ENCODE measurements around the gene FOXF1. TPM values are rescaled to one million over a fixed set of nuclear protein-coding genes. Genes with fewer than 3 reads are reported as not detected.

Gene FOXF1
- total and polyA plus RNA-seq, 4 donors = 0.56 to 1.2 (median 0.89) TPM

- Histone ChIP-seq H3K27ac (ENCODE audit: low read depth in 1 of 2, low read length in 2 of 2) (no peak overlapping the region), H3K4me3 (ENCODE audit: low read depth in 1 of 3, low read length in 3 of 3) (no peak overlapping the region), H3K27me3 (ENCODE audit: control insufficient read depth in 4 of 4, insufficient read depth in 4 of 4, low read length in 3 of 4) (no peaks in the 10 kb centered on the region), H3K9me3 (ENCODE audit: control insufficient read depth in 4 of 4, low read length in 3 of 4) (no peaks in the 10 kb centered on the region), H3K9ac (ENCODE audit: low read depth in 1 of 2, low read length in 2 of 2) (no peak overlapping the region), H3K4me1 (ENCODE audit: control insufficient read depth in 4 of 4, insufficient read depth in 4 of 4, low read length in 3 of 4) (no peaks in the 10 kb centered on the region), H3K36me3 (ENCODE audit: control insufficient read depth in 4 of 4, insufficient read depth in 3 of 4, low read depth in 1 of 4, low read length in 3 of 4) (peaks cover 16 to 75% (median 46%) of the 10 kb centered on the region in 4 donors)
- no peak for TF ChIP-seq ATF3 (IDR thresholded peaks at IDR 0.05)
- no peak for TF ChIP-seq HNF4A (conservative IDR thresholded peaks at IDR 0.05)
- no peak for TF ChIP-seq YY1 (IDR thresholded peaks at IDR 0.05)
- no peak for TF ChIP-seq FOXA1 (IDR thresholded peaks at IDR 0.05)
- no peak for TF ChIP-seq EGR1 (IDR thresholded peaks at IDR 0.05; ENCODE audit: low read depth in 2 of 2)
- TF ChIP-seq GABPA (IDR thresholded peaks at IDR 0.05 in 1 of 2, conservative IDR thresholded peaks at IDR 0.05 in 1 of 2) = no peak
- no peak for TF ChIP-seq JUND (IDR thresholded peaks at IDR 0.05)
- TF ChIP-seq FOXA2 (IDR thresholded peaks at IDR 0.05) = no peak
- no peak for TF ChIP-seq CTCF (IDR thresholded peaks at IDR 0.05; ENCODE audit: low read depth, low read length, missing input control)
- TF ChIP-seq HNF4G (IDR thresholded peaks at IDR 0.05) = no peak
- TF ChIP-seq RXRA (IDR thresholded peaks at IDR 0.05) = no peak
- no peak for TF ChIP-seq SP1 (IDR thresholded peaks at IDR 0.05)
- no peak for TF ChIP-seq NR2F2 (IDR thresholded peaks at IDR 0.05)
- TF ChIP-seq ZBTB33 (IDR thresholded peaks at IDR 0.05) = no peak
- no peak for TF ChIP-seq MAX (IDR thresholded peaks at IDR 0.05)
- no peak for TF ChIP-seq TAF1 (conservative IDR thresholded peaks at IDR 0.05)
- no peak for DNase-seq (ENCODE audit: low spot score)
- WGBS = 96% methylated on average over 11 of the region's 11 CpGs
These were observed 31.2 kb downstream of the FOXF1 start for GRCh38 chr16:86541560-86541959.

- 94% methylated on average over 21 of the region's 21 CpGs for WGBS
- Histone ChIP-seq H3K4me3 (ENCODE audit: low read depth in 1 of 3, low read length in 3 of 3) (no peak overlapping the region), H3K27ac (ENCODE audit: low read depth in 1 of 2, low read length in 2 of 2) (no peak overlapping the region), H3K9ac (ENCODE audit: low read depth in 1 of 2, low read length in 2 of 2) (no peak overlapping the region), H3K9me3 (ENCODE audit: control insufficient read depth in 4 of 4, low read length in 3 of 4) (no peaks in the 10 kb centered on the region), H3K36me3 (ENCODE audit: control insufficient read depth in 4 of 4, insufficient read depth in 3 of 4, low read depth in 1 of 4, low read length in 3 of 4) (peaks cover 16 to 79% (median 47%) of the 10 kb centered on the region in 4 donors), H3K27me3 (ENCODE audit: control insufficient read depth in 4 of 4, insufficient read depth in 4 of 4, low read length in 3 of 4) (no peaks in the 10 kb centered on the region), H3K4me1 (ENCODE audit: control insufficient read depth in 4 of 4, insufficient read depth in 4 of 4, low read length in 3 of 4) (no peaks in the 10 kb centered on the region)
- no peak for DNase-seq (ENCODE audit: low spot score)
- TF ChIP-seq FOXA1 (IDR thresholded peaks at IDR 0.05) (no peak), RAD21 (IDR thresholded peaks at IDR 0.05) (no peak), SP1 (IDR thresholded peaks at IDR 0.05) (no peak)
These were observed 32.7 kb downstream of the FOXF1 start for GRCh38 chr16:86542756-86543750.

All from liver (tissue), 9 donors.